Fibroblast of lung (primary cell): Measurements from ENCODE around the gene MRPL21. TPM values are rescaled to one million over a fixed set of nuclear protein-coding genes. Genes with fewer than 3 reads are reported as not detected.

ENCODE experiments used
- DNase-seq, 2 donors: peaks; one replicate each; pipeline versions ENCODE4 v3.0.0 to v3.0.0-alpha.2; 2010; ENCODE audit warnings: low read depth in 2 of 2
- H2AFZ ChIP-seq: 2 replicates; pipeline ENCODE4 v1.5.1; 2012; ENCODE audit warnings: low read length, control low read depth, inconsistent platforms
- H3K27ac ChIP-seq: 2 replicates; pipeline ENCODE4 v1.5.1; 2011; ENCODE audit warnings: low read length, control low read depth; ENCODE audit not compliant: insufficient read depth
- H3K27me3 ChIP-seq: 2 replicates; pipeline ENCODE4 v1.5.1; 2011; ENCODE audit warnings: mild to moderate bottlenecking, low read length; ENCODE audit not compliant: control insufficient read depth, insufficient read depth
- H3K36me3 ChIP-seq: 2 replicates; pipeline ENCODE4 v1.5.1; 2011; ENCODE audit warnings: low read length; ENCODE audit not compliant: control insufficient read depth, insufficient read depth
- H3K4me1 ChIP-seq: 2 replicates; pipeline ENCODE4 v1.5.1; 2011; ENCODE audit warnings: low read length; ENCODE audit not compliant: control insufficient read depth, insufficient read depth; ENCODE audit errors: extremely low read depth
- H3K4me2 ChIP-seq: 2 replicates; pipeline ENCODE4 v1.5.1; 2011; ENCODE audit warnings: low read length, control low read depth; ENCODE audit not compliant: insufficient read depth; ENCODE audit errors: extremely low read depth
- H3K4me3 ChIP-seq, 4 experiments: fragments of 200-600 bp in 1 of 4; sonication (generic) in 1 of 4; replicated peaks in 1 of 4; 2 replicates each; pipeline ENCODE4 v1.5.1; 2011 to 2016; ENCODE audit warnings: low read length in 4 of 4, low read depth in 3 of 4, mild to moderate bottlenecking in 3 of 4, control low read depth in 2 of 4, inconsistent platforms in 1 of 4, mixed read lengths in 1 of 4; ENCODE audit not compliant: insufficient read depth in 1 of 4; ENCODE audit errors: control extremely low read depth in 1 of 4
- H3K79me2 ChIP-seq: 2 replicates; pipeline ENCODE4 v1.5.1; 2012; ENCODE audit warnings: mild to moderate bottlenecking, low read length, inconsistent platforms; ENCODE audit not compliant: control insufficient read depth, insufficient read depth
- H3K9ac ChIP-seq: 2 replicates; pipeline ENCODE4 v1.5.1; 2011; ENCODE audit warnings: mild to moderate bottlenecking, low read length, control low read depth; ENCODE audit not compliant: insufficient read depth
- H3K9me3 ChIP-seq: 2 replicates; pipeline ENCODE4 v1.5.1; 2012; ENCODE audit warnings: low read depth, low read length; ENCODE audit not compliant: control insufficient read depth, insufficient read depth
- H4K20me1 ChIP-seq: 2 replicates; pipeline ENCODE4 v1.5.1; 2011; ENCODE audit warnings: low read length; ENCODE audit not compliant: control insufficient read depth, insufficient read depth; ENCODE audit errors: extremely low read depth
- EZH2 ChIP-seq: IDR thresholded peaks from 2 replicates; pipeline ENCODE4 v1.5.1; 2012; ENCODE audit warnings: low read length, control low read depth, mild to moderate bottlenecking; ENCODE audit errors: missing control alignments
- polyA plus RNA-seq, 2 donors: library from polyadenylated mRNA; depleted of rRNA in 1 of 2; stranded (reverse) in 1 of 2; unstranded in 1 of 2; fragments of >200 nt; gene quantifications; 2 replicates each; pipeline ENCODE4 v1.2.1, GENCODE V29; 2011 to 2012; ENCODE audit warnings: missing spikeins in 1 of 2
- total RNA-seq: library from RNA; depleted of rRNA; stranded (reverse); fragments of >200 nt; gene quantifications from 2 replicates; pipeline ENCODE4 v1.2.1, GENCODE V29; 2014
- TF ChIP-seq, protein P1 (sequence below), 2 donors: IDR thresholded peaks in 1 of 2; conservative IDR thresholded peaks in 1 of 2; 1 replicate in 1 of 2; 2 replicates in 1 of 2; pipeline ENCODE4 v1.5.1; 2011 to 2012; ENCODE audit warnings: low read length in 2 of 2, control low read depth in 1 of 2, inconsistent platforms in 1 of 2, low read depth in 1 of 2, mild to moderate bottlenecking in 1 of 2

The MRPL21 gene
- total and polyA plus RNA-seq, 2 donors (not counting 1 experiment from before 2014, with no cell fraction given), result 31.6 to 59.9 TPM

GRCh38 chr11:68847395-68847794 lies 56.2 kb downstream of the MRPL21 start:
- H2AFZ ChIP-seq, result no peak overlapping the region
- no peak for TF ChIP-seq EZH2
- TF ChIP-seq, protein P1, sequence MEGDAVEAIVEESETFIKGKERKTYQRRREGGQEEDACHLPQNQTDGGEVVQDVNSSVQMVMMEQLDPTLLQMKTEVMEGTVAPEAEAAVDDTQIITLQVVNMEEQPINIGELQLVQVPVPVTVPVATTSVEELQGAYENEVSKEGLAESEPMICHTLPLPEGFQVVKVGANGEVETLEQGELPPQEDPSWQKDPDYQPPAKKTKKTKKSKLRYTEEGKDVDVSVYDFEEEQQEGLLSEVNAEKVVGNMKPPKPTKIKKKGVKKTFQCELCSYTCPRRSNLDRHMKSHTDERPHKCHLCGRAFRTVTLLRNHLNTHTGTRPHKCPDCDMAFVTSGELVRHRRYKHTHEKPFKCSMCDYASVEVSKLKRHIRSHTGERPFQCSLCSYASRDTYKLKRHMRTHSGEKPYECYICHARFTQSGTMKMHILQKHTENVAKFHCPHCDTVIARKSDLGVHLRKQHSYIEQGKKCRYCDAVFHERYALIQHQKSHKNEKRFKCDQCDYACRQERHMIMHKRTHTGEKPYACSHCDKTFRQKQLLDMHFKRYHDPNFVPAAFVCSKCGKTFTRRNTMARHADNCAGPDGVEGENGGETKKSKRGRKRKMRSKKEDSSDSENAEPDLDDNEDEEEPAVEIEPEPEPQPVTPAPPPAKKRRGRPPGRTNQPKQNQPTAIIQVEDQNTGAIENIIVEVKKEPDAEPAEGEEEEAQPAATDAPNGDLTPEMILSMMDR (conservative IDR thresholded peaks at IDR 0.05 in 1 of 2, IDR thresholded peaks at IDR 0.05 in 1 of 2; ENCODE audit: low read depth in 1 of 2, low read length in 2 of 2), result no peak
- H3K27me3 ChIP-seq, result peaks cover 3% of the 10 kb centered on the region
- no peaks in the 10 kb centered on the region for H3K36me3 ChIP-seq
- no peaks in the 10 kb centered on the region for H3K4me1 ChIP-seq
- H3K9me3 ChIP-seq, result no peaks in the 10 kb centered on the region
- no peak for DNase-seq
- no peak overlapping the region for H3K4me3 ChIP-seq
- H3K79me2 ChIP-seq, result no peaks in the 10 kb centered on the region
- H4K20me1 ChIP-seq, result no peaks in the 10 kb centered on the region
- no peak overlapping the region for H3K27ac ChIP-seq
- no peak overlapping the region for H3K9ac ChIP-seq
- H3K4me2 ChIP-seq, result no peak overlapping the region

DNA sequence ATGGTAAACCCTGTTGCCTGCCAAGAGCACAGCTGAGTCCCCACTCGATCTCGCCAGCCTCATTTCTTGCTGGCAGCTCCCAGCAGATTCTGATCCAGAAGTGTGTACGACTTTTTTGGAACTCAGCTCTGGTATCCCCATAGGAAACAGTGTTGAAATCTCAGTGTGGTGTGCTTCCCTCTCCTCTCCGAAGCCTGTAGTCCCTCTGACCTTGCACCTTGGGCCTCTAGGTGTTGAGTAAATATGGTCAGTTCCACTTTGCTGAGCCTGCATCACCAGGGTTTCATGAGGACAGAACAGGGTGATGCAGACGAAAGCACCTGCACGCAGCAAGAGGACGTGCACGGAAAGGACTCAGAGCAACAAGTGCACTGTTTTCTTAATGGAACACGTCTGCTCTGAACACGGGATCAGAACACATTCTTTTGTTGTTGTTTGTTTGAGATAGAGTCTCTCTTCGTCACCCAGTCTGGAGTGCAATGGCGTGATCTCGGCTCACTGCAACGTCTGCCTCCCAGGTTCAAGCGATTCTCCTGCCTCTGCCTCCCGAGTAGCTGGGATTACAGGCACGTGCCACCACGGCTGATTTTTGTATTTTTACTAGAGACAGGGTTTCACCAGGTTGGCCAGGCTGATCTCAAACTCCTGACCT lies 58.2 kb downstream of the MRPL21 start:
- Histone ChIP-seq H3K27ac (no peak overlapping the region), H3K27me3 (no peaks in the 10 kb centered on the region), H3K36me3 (no peaks in the 10 kb centered on the region), H3K9ac (no peak overlapping the region), H2AFZ (no peak overlapping the region), H3K4me1 (no peaks in the 10 kb centered on the region), H3K4me2 (no peak overlapping the region), H3K4me3 (no peak overlapping the region), H3K9me3 (no peaks in the 10 kb centered on the region), H3K79me2 (peaks cover 8% of the 10 kb centered on the region), H4K20me1 (no peaks in the 10 kb centered on the region)
- TF ChIP-seq EZH2, result no peak
- TF ChIP-seq, protein P1 (conservative IDR thresholded peaks at IDR 0.05 in 1 of 2, IDR thresholded peaks at IDR 0.05 in 1 of 2; ENCODE audit: low read depth in 1 of 2, low read length in 2 of 2), result no peak
- DNase-seq, result no peak

- DNase-seq, result no peak
- H3K4me1 ChIP-seq, result peaks cover 3% of the 10 kb centered on the region
- no peak overlapping the region for H3K4me3 ChIP-seq
- H3K79me2 ChIP-seq, result peaks cover 10% of the 10 kb centered on the region
- H3K27ac ChIP-seq, result no peak overlapping the region
- no peak overlapping the region for H3K9ac ChIP-seq
- H3K36me3 ChIP-seq, result no peaks in the 10 kb centered on the region
- H3K9me3 ChIP-seq, result no peaks in the 10 kb centered on the region
- H3K4me2 ChIP-seq, result no peak overlapping the region
- no peak overlapping the region for H2AFZ ChIP-seq
- TF ChIP-seq EZH2, result no peak
- TF ChIP-seq, protein P1 (conservative IDR thresholded peaks at IDR 0.05 in 1 of 2, IDR thresholded peaks at IDR 0.05 in 1 of 2; ENCODE audit: low read depth in 1 of 2, low read length in 2 of 2), result no peak
- no peaks in the 10 kb centered on the region for H4K20me1 ChIP-seq
- H3K27me3 ChIP-seq, result no peaks in the 10 kb centered on the region
Measured at GRCh38 chr11:68844801-68845200, 58.8 kb downstream of the MRPL21 start.
